ENCODE data around the gene TSHZ1. TPM values are rescaled to one million over a fixed set of nuclear protein-coding genes. Genes with fewer than 3 reads are reported as not detected.
A peak's percentile ranks its signal among the peaks of the same experiment; 100 is the strongest.

Gene TSHZ1
- total and polyA plus RNA-seq, 4 donors: 6.2 to 19.9 (median 11.2) TPM

DNA sequence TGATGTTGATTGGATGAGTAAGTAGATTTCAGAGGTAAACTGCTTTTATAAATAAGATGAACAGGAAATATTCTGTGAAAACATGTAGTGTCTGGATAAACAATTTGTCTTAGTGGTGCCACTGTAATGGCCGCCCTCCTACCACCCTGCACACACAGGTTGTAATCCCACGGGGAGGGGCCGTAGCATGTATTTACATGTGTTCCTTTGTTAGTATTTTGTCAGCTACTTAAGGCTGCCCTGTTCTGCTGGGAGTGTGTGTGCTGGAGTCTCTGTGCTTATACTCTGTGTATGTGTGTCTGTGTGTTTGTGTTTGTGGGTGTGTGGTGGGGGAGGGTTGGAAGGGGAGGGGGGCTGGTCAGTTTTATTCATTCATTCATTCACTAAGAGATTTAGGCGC, 5.1 kb downstream of the TSHZ1 start:
- ATAC-seq (ENCODE audit: insufficient read depth, low FRiP score): no peak
- DNase-seq: no peak
- no peaks in the 10 kb centered on the region for H3K36me3 ChIP-seq (ENCODE audit: control insufficient read depth in 4 of 4, insufficient read depth in 4 of 4, low read length in 4 of 4)
- no peak overlapping the region for H3K27ac ChIP-seq (ENCODE audit: low read depth in 1 of 2, low read length in 1 of 2)
- no peaks in the 10 kb centered on the region for H3K9me3 ChIP-seq (ENCODE audit: control insufficient read depth in 4 of 4, insufficient read depth in 3 of 4, low read length in 3 of 4)
- TF ChIP-seq CTCF (IDR thresholded peaks at IDR 0.05; ENCODE audit: control extremely low read depth, extremely low read depth): no peak
- H3K27me3 ChIP-seq (ENCODE audit: control insufficient read depth in 3 of 3, insufficient read depth in 3 of 3, low read length in 2 of 3): no peaks in the 10 kb centered on the region
- peaks cover 6 to 56% (median 10%) of the 10 kb centered on the region in 5 donors for H3K4me1 ChIP-seq (ENCODE audit: control insufficient read depth in 5 of 5, insufficient read depth in 5 of 5, low read length in 5 of 5)
- H3K4me3 ChIP-seq: no peak overlapping the region
- 84 to 92% methylated on average over 4 of the region's 4 CpGs for WGBS, 2 donors
- no peak overlapping the region for H3K9ac ChIP-seq (ENCODE audit: insufficient read depth in 1 of 2, low read length in 2 of 2)

- ATAC-seq (ENCODE audit: insufficient read depth, low FRiP score): no peak
- Histone ChIP-seq H3K36me3 (ENCODE audit: control insufficient read depth in 4 of 4, insufficient read depth in 4 of 4, low read length in 4 of 4) (no peaks in the 10 kb centered on the region), H3K27me3 (ENCODE audit: control insufficient read depth in 3 of 3, insufficient read depth in 3 of 3, low read length in 2 of 3) (no peaks in the 10 kb centered on the region), H3K4me1 (ENCODE audit: control insufficient read depth in 5 of 5, insufficient read depth in 5 of 5, low read length in 5 of 5) (peaks cover 6 to 63% (median 11%) of the 10 kb centered on the region in 5 donors), H3K9ac (ENCODE audit: insufficient read depth in 1 of 2, low read length in 2 of 2) (peak overlapping the region in 1 of 2 donors; percentile 24), H3K27ac (ENCODE audit: low read depth in 1 of 2, low read length in 1 of 2) (peak overlapping the region; percentile 43 to 52), H3K9me3 (ENCODE audit: control insufficient read depth in 4 of 4, insufficient read depth in 3 of 4, low read length in 3 of 4) (no peaks in the 10 kb centered on the region), H3K4me3 (no peak overlapping the region)
- DNase-seq: peak in 2 of 3 donors; percentile 70 to 82
- 60 to 74% methylated on average over 7 of the region's 7 CpGs for WGBS, 2 donors
- no peak for TF ChIP-seq CTCF (IDR thresholded peaks at IDR 0.05; ENCODE audit: control extremely low read depth, extremely low read depth)
Observed at GRCh38 chr18:75216212-75216910, 5.8 kb downstream of the TSHZ1 start.

- Histone ChIP-seq H3K4me1 (ENCODE audit: control insufficient read depth in 5 of 5, insufficient read depth in 5 of 5, low read length in 5 of 5) (peaks cover 6 to 66% (median 11%) of the 10 kb centered on the region in 5 donors), H3K27ac (ENCODE audit: low read depth in 1 of 2, low read length in 1 of 2) (no peak overlapping the region)
- 96 to 97% methylated on average over 10 of the region's 10 CpGs for WGBS, 2 donors
Observed at GRCh38 chr18:75216911-75217689, 6.5 kb downstream of the TSHZ1 start.

More at GRCh38 chr18:75216911-75217689, 6.5 kb downstream of the TSHZ1 start:
- no peak for TF ChIP-seq CTCF (IDR thresholded peaks at IDR 0.05; ENCODE audit: control extremely low read depth, extremely low read depth)
- Histone ChIP-seq H3K36me3 (ENCODE audit: control insufficient read depth in 4 of 4, insufficient read depth in 4 of 4, low read length in 4 of 4) (no peaks in the 10 kb centered on the region), H3K27me3 (ENCODE audit: control insufficient read depth in 3 of 3, insufficient read depth in 3 of 3, low read length in 2 of 3) (no peaks in the 10 kb centered on the region), H3K4me3 (no peak overlapping the region), H3K9ac (ENCODE audit: insufficient read depth in 1 of 2, low read length in 2 of 2) (no peak overlapping the region), H3K9me3 (ENCODE audit: control insufficient read depth in 4 of 4, insufficient read depth in 3 of 4, low read length in 3 of 4) (no peaks in the 10 kb centered on the region)
- no peak for ATAC-seq (ENCODE audit: insufficient read depth, low FRiP score)
- no peak for DNase-seq
